ENCODE measurements around the gene KLHL42. TPM values are rescaled to one million over a fixed set of nuclear protein-coding genes. Genes with fewer than 3 reads are reported as not detected.

KLHL42 gene
- total RNA-seq, 1 experiment from 2014 or later: 74.2 TPM

DNA sequence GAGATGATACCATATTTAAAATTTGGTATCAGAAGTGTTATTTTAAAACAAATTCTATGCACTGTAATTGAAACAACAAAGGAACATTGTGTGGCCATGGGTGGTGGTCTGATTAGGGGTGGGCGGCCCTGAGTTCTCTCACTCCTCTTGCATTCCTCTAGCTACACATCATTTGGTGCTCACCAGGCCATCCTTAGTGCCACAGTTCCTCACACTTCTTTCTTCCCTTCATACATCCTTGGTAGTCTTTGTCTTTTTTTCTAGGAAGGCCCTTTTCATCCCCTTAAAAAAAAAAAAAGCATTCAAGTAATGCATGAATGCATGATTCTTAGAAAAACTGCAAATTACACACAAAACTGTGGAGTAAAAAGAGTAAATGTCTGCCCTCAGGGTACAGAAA lies 2.4 kb downstream of the KLHL42 start:
- peaks cover 81% of the 10 kb centered on the region for H3K79me2 ChIP-seq (ENCODE audit: low read length)
- H3K9ac ChIP-seq (ENCODE audit: low read length): no peak overlapping the region
- peaks cover 10% of the 10 kb centered on the region for H3F3A ChIP-seq (ENCODE audit: low read length, unreplicated experiment)
- no peaks in the 10 kb centered on the region for H3K9me2 ChIP-seq (replicated peaks; ENCODE audit: low read length)
- no peaks in the 10 kb centered on the region for H4K20me1 ChIP-seq (ENCODE audit: low read length)
- peaks cover 4% of the 10 kb centered on the region; the same call in 1 of the 2 replicates for H3K36me3 ChIP-seq (ENCODE audit: low read depth, low read length)
- intact Hi-C loops (cut with micrococcal nuclease): no loop called here
- H2AFZ ChIP-seq (ENCODE audit: low read length): no peak overlapping the region
- H3K4me1 ChIP-seq (ENCODE audit: insufficient read depth, low read length): peaks cover 60% of the 10 kb centered on the region
- H3K27me3 ChIP-seq (ENCODE audit: low read length): no peaks in the 10 kb centered on the region
- no TSS peak for BruUV-seq (replicated peaks)
- peak overlapping the region; percentile 92 for H3K4me2 ChIP-seq (ENCODE audit: low read length)
- no peak for TF ChIP-seq EZH2phosphoT487 (IDR thresholded peaks at IDR 0.05; ENCODE audit: borderline replicate concordance, low read length)
- no peak for TF ChIP-seq EZH2 (IDR thresholded peaks at IDR 0.05; ENCODE audit: low read length, unreplicated experiment)
- TF ChIP-seq, protein P1, sequence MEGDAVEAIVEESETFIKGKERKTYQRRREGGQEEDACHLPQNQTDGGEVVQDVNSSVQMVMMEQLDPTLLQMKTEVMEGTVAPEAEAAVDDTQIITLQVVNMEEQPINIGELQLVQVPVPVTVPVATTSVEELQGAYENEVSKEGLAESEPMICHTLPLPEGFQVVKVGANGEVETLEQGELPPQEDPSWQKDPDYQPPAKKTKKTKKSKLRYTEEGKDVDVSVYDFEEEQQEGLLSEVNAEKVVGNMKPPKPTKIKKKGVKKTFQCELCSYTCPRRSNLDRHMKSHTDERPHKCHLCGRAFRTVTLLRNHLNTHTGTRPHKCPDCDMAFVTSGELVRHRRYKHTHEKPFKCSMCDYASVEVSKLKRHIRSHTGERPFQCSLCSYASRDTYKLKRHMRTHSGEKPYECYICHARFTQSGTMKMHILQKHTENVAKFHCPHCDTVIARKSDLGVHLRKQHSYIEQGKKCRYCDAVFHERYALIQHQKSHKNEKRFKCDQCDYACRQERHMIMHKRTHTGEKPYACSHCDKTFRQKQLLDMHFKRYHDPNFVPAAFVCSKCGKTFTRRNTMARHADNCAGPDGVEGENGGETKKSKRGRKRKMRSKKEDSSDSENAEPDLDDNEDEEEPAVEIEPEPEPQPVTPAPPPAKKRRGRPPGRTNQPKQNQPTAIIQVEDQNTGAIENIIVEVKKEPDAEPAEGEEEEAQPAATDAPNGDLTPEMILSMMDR (conservative IDR thresholded peaks at IDR 0.05; ENCODE audit: low read depth, low read length): no peak
- no peak overlapping the region for H3K27ac ChIP-seq (ENCODE audit: low read length)
- DNase-seq (no peak), ATAC-seq (no peak)
- CTCF ChIA-PET: no interaction called here
- POLR2A ChIA-PET (ENCODE audit: unreplicated experiment): no interaction called here
- H3K4me3 ChIP-seq (ENCODE audit: low read length): peak overlapping the region; percentile 78
- H3K9me3 ChIP-seq (ENCODE audit: low read length): no peaks in the 10 kb centered on the region

DNA sequence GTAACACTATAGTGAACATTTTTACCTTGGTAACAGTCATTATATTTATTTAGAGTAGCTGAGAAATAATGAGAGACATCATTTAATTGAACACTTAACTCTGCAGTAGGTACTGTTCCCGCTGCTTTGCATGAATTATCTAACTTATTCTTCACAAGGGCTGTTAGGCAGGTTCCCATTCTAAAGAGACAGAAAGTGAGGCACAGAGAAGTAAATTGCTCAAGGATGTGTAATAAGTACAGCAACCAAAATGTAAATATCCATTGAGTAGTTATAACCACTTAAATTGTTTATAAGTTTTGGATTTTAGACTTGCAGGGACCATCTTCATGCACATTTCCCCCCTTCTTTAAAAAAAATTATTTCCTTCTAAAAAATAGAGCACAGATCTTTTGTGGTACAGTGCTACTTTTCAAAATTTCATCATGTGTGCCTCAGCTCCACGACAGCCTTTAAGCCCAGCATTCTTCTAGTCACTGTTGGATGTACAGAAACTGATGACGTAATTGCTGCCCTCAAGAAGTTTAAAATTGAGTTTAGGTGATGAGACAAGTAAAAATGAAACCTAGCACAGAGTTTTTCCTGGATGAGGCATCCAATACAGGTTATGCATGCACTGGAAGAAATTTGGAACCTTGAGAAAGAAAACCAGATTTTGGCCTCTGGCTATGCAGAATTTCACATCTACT lies 6.0 kb downstream of the KLHL42 start:
- H3K36me3 ChIP-seq (ENCODE audit: low read depth, low read length): peaks cover 18% of the 10 kb centered on the region
- H3K79me2 ChIP-seq (ENCODE audit: low read length): peaks cover 92% of the 10 kb centered on the region
- intact Hi-C loops (cut with micrococcal nuclease): no loop called here
- H3K9me2 ChIP-seq (replicated peaks; ENCODE audit: low read length): no peaks in the 10 kb centered on the region
- TF ChIP-seq, protein P1 (conservative IDR thresholded peaks at IDR 0.05; ENCODE audit: low read depth, low read length): no peak
- no peak for TF ChIP-seq EZH2phosphoT487 (IDR thresholded peaks at IDR 0.05; ENCODE audit: borderline replicate concordance, low read length)
- no peak for TF ChIP-seq EZH2 (IDR thresholded peaks at IDR 0.05; ENCODE audit: low read length, unreplicated experiment)
- H2AFZ ChIP-seq (ENCODE audit: low read length): no peak overlapping the region
- H3K27me3 ChIP-seq (ENCODE audit: low read length): no peaks in the 10 kb centered on the region
- H3K4me1 ChIP-seq (ENCODE audit: insufficient read depth, low read length): peaks cover 48% of the 10 kb centered on the region
- no peaks in the 10 kb centered on the region for H4K20me1 ChIP-seq (ENCODE audit: low read length)
- no TSS peak for BruUV-seq (replicated peaks)
- H3K4me3 ChIP-seq (ENCODE audit: low read length): peak overlapping the region; percentile 10; the same call in 1 of the 2 replicates
- H3K4me2 ChIP-seq (ENCODE audit: low read length): peak overlapping the region; percentile 58
- peak overlapping the region; percentile 78 for H3K27ac ChIP-seq (ENCODE audit: low read length)
- peak; percentile 93 for DNase-seq
- ChIA-PET CTCF (no interaction called here), POLR2A (ENCODE audit: unreplicated experiment) (no interaction called here)
- peak; percentile 85 for ATAC-seq
- H3F3A ChIP-seq (ENCODE audit: low read length, unreplicated experiment): peaks cover 10% of the 10 kb centered on the region
- no peaks in the 10 kb centered on the region for H3K9me3 ChIP-seq (ENCODE audit: low read length)
- peak overlapping the region; percentile 31 for H3K9ac ChIP-seq (ENCODE audit: low read length)

DNA sequence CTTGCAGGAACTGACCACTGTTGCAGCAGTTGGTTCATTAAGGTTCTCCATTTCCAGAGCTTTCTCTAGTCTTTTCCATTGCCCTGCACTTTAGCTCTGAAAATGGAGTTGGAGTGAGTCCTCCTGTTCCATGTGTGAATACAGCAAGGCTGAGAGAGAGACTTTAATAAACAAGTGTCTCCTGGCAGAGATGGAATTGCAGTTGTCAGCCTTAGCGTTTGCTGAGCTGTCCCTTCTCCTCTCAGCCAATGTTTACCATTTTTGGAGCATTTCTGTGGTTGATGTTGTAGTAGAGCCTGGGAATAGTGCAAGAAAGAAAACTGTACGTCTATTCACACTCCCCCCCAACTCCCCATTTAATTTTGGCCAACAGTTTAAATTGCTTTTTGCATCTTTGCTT lies 7.5 kb downstream of the KLHL42 start:
- DNase-seq (no peak), ATAC-seq (no peak)
- no peak for TF ChIP-seq EZH2phosphoT487 (IDR thresholded peaks at IDR 0.05; ENCODE audit: borderline replicate concordance, low read length)
- TF ChIP-seq, protein P1 (conservative IDR thresholded peaks at IDR 0.05; ENCODE audit: low read depth, low read length): no peak
- TF ChIP-seq EZH2 (IDR thresholded peaks at IDR 0.05; ENCODE audit: low read length, unreplicated experiment): no peak
- no peak overlapping the region for H3K4me3 ChIP-seq (ENCODE audit: low read length)
- H4K20me1 ChIP-seq (ENCODE audit: low read length): no peaks in the 10 kb centered on the region
- peaks cover 34% of the 10 kb centered on the region for H3K4me1 ChIP-seq (ENCODE audit: insufficient read depth, low read length)
- no peaks in the 10 kb centered on the region for H3K27me3 ChIP-seq (ENCODE audit: low read length)
- peak overlapping the region; percentile 78; the same call in 1 of the 2 replicates for H3K27ac ChIP-seq (ENCODE audit: low read length)
- ChIA-PET CTCF (no interaction called here), POLR2A (ENCODE audit: unreplicated experiment) (no interaction called here)
- H3F3A ChIP-seq (ENCODE audit: low read length, unreplicated experiment): peaks cover 10% of the 10 kb centered on the region
- H3K9ac ChIP-seq (ENCODE audit: low read length): no peak overlapping the region
- H3K79me2 ChIP-seq (ENCODE audit: low read length): peaks cover 85% of the 10 kb centered on the region
- BruUV-seq (replicated peaks): no TSS peak
- intact Hi-C loops (cut with micrococcal nuclease): no loop called here
- no peak overlapping the region for H3K4me2 ChIP-seq (ENCODE audit: low read length)
- H3K9me3 ChIP-seq (ENCODE audit: low read length): no peaks in the 10 kb centered on the region
- no peak overlapping the region for H2AFZ ChIP-seq (ENCODE audit: low read length)
- H3K36me3 ChIP-seq (ENCODE audit: low read depth, low read length): peaks cover 30% of the 10 kb centered on the region
- no peaks in the 10 kb centered on the region for H3K9me2 ChIP-seq (replicated peaks; ENCODE audit: low read length)

Measured in PC-3 (cell line).